Activated CD8-positive, alpha-beta memory T cell treated with anti-CD3 and anti-CD28 coated beads for 1 hour (primary cell): ENCODE measurements around the gene CILP2.

Experiments used
- DNase-seq, 2 donors: peaks; one replicate each; pipeline ENCODE4 v3.0.0-alpha.2; 2020; ENCODE audit warnings: low read depth in 1 of 2; ENCODE audit errors: extremely low read depth in 1 of 2

Gene CILP2

GRCh38 chr19:19529783-19530422 is 8.2 kb upstream of the CILP2 start:
- DNase-seq = no peak

GRCh38 chr19:19530423-19530804 is 7.7 kb upstream of the CILP2 start:
- DNase-seq = no peak

GRCh38 chr19:19530889-19531288 is 7.2 kb upstream of the CILP2 start:
- no peak for DNase-seq

GRCh38 chr19:19531951-19532805 is 5.9 kb upstream of the CILP2 start:
- DNase-seq = peak; percentile 69 to 89

GRCh38 chr19:19532806-19533701 is 5.0 kb upstream of the CILP2 start:
- no peak for DNase-seq

GRCh38 chr19:19533841-19534240 is 4.2 kb upstream of the CILP2 start:
- DNase-seq = no peak

GRCh38 chr19:19534556-19535265 is 3.4 kb upstream of the CILP2 start:
- no peak for DNase-seq

- no peak for DNase-seq
These were observed 2.5 kb upstream of the CILP2 start for GRCh38 chr19:19535311-19536191.

GRCh38 chr19:19537075-19538048 is 703 bp upstream of the CILP2 start:
- no peak for DNase-seq

GRCh38 chr19:19538785-19539166 is 711 bp downstream of the CILP2 start:
- DNase-seq = no peak

- no peak for DNase-seq
These were observed 1.6 kb downstream of the CILP2 start for GRCh38 chr19:19539698-19540063.

GRCh38 chr19:19540064-19540714 is 2.1 kb downstream of the CILP2 start:
- DNase-seq = peak in 1 of 2 donors; percentile 37

- DNase-seq = peak in 1 of 2 donors; percentile 56
These were observed 2.9 kb downstream of the CILP2 start for GRCh38 chr19:19540715-19541515.

- no peak for DNase-seq
These were observed 3.6 kb downstream of the CILP2 start for GRCh38 chr19:19541616-19542015.

GRCh38 chr19:19542507-19542906 is 4.4 kb downstream of the CILP2 start:
- DNase-seq = no peak

GRCh38 chr19:19543101-19543500 is 5.0 kb downstream of the CILP2 start:
- no peak for DNase-seq

- DNase-seq = no peak
These were observed 5.6 kb downstream of the CILP2 start for GRCh38 chr19:19543640-19544039.
